ENCODE data around the gene LRRC72. TPM values are rescaled to one million over a fixed set of nuclear protein-coding genes. Genes with fewer than 3 reads are reported as not detected.

LRRC72 gene
- total RNA-seq, 1 experiment from 2014 or later = not detected

GRCh38 chr7:16616542-16616941, 89.9 kb downstream of the LRRC72 start:
- Histone ChIP-seq H3K4me3 (ENCODE audit: low read length) (no peak overlapping the region), H4K20me1 (ENCODE audit: insufficient read depth, low read depth, low read length) (no peaks in the 10 kb centered on the region), H3K4me2 (ENCODE audit: low read depth, low read length, poor library complexity, severe bottlenecking) (no peak overlapping the region), H3K9me2 (replicated peaks; ENCODE audit: insufficient read depth, low read length) (no peaks in the 10 kb centered on the region), H3K79me2 (ENCODE audit: low read length) (peaks cover 14% of the 10 kb centered on the region), H3K27me3 (ENCODE audit: low read length) (no peaks in the 10 kb centered on the region), H3K9me3 (ENCODE audit: low read length) (no peaks in the 10 kb centered on the region), H2AFZ (ENCODE audit: low read length) (no peak overlapping the region), H3K4me1 (ENCODE audit: low read length) (peaks cover 20% of the 10 kb centered on the region), H3K36me3 (ENCODE audit: insufficient read depth, low read length) (peaks cover 22% of the 10 kb centered on the region; the same call in 1 of the 2 replicates), H3K9ac (ENCODE audit: low read length) (no peak overlapping the region), H3K27ac (ENCODE audit: low read length) (no peak overlapping the region)
- DNase-seq = no peak

- Histone ChIP-seq H3K79me2 (ENCODE audit: low read length) (peaks cover 5% of the 10 kb centered on the region), H3K4me2 (ENCODE audit: low read depth, low read length, poor library complexity, severe bottlenecking) (peak overlapping the region; percentile 69), H3K4me3 (ENCODE audit: low read length) (peak overlapping the region; percentile 56; the same call in 1 of the 2 replicates), H3K27ac (ENCODE audit: low read length) (peak overlapping the region; percentile 87), H4K20me1 (ENCODE audit: insufficient read depth, low read depth, low read length) (no peaks in the 10 kb centered on the region), H3K4me1 (ENCODE audit: low read length) (peaks cover 16% of the 10 kb centered on the region), H3K9me2 (replicated peaks; ENCODE audit: insufficient read depth, low read length) (no peaks in the 10 kb centered on the region), H3K36me3 (ENCODE audit: insufficient read depth, low read length) (peaks cover 23% of the 10 kb centered on the region; the same call in 1 of the 2 replicates), H3K9me3 (ENCODE audit: low read length) (no peaks in the 10 kb centered on the region), H3K27me3 (ENCODE audit: low read length) (no peaks in the 10 kb centered on the region), H3K9ac (ENCODE audit: low read length) (no peak overlapping the region), H2AFZ (ENCODE audit: low read length) (peak overlapping the region; percentile 79)
- peak; percentile 81 for DNase-seq
Measured at GRCh38 chr7:16619979-16620408, 93.4 kb downstream of the LRRC72 start.

GRCh38 chr7:16626388-16626787, 99.8 kb downstream of the LRRC72 start:
- Histone ChIP-seq H3K9me2 (replicated peaks; ENCODE audit: insufficient read depth, low read length) (no peaks in the 10 kb centered on the region), H3K4me1 (ENCODE audit: low read length) (no peaks in the 10 kb centered on the region), H3K4me3 (ENCODE audit: low read length) (no peak overlapping the region), H4K20me1 (ENCODE audit: insufficient read depth, low read depth, low read length) (no peaks in the 10 kb centered on the region), H3K27me3 (ENCODE audit: low read length) (no peaks in the 10 kb centered on the region), H3K9ac (ENCODE audit: low read length) (no peak overlapping the region), H3K4me2 (ENCODE audit: low read depth, low read length, poor library complexity, severe bottlenecking) (no peak overlapping the region), H3K27ac (ENCODE audit: low read length) (no peak overlapping the region), H3K79me2 (ENCODE audit: low read length) (peaks cover 33% of the 10 kb centered on the region), H2AFZ (ENCODE audit: low read length) (no peak overlapping the region), H3K9me3 (ENCODE audit: low read length) (no peaks in the 10 kb centered on the region), H3K36me3 (ENCODE audit: insufficient read depth, low read length) (peaks cover 14% of the 10 kb centered on the region; the same call in 1 of the 2 replicates)
- DNase-seq = no peak

GRCh38 chr7:16627236-16627635, 100.6 kb downstream of the LRRC72 start:
- peaks cover 33% of the 10 kb centered on the region for H3K79me2 ChIP-seq (ENCODE audit: low read length)
- no peak overlapping the region for H3K4me3 ChIP-seq (ENCODE audit: low read length)
- no peaks in the 10 kb centered on the region for H4K20me1 ChIP-seq (ENCODE audit: insufficient read depth, low read depth, low read length)
- no peak for DNase-seq
- H3K9me3 ChIP-seq (ENCODE audit: low read length) = no peaks in the 10 kb centered on the region
- H3K4me2 ChIP-seq (ENCODE audit: low read depth, low read length, poor library complexity, severe bottlenecking) = no peak overlapping the region
- H3K27ac ChIP-seq (ENCODE audit: low read length) = no peak overlapping the region
- H3K9ac ChIP-seq (ENCODE audit: low read length) = no peak overlapping the region
- no peaks in the 10 kb centered on the region for H3K27me3 ChIP-seq (ENCODE audit: low read length)
- H3K9me2 ChIP-seq (replicated peaks; ENCODE audit: insufficient read depth, low read length) = no peaks in the 10 kb centered on the region
- H2AFZ ChIP-seq (ENCODE audit: low read length) = no peak overlapping the region
- H3K4me1 ChIP-seq (ENCODE audit: low read length) = no peaks in the 10 kb centered on the region
- H3K36me3 ChIP-seq (ENCODE audit: insufficient read depth, low read length) = peaks cover 14% of the 10 kb centered on the region; the same call in 1 of the 2 replicates

GRCh38 chr7:16630654-16631053, 104.0 kb downstream of the LRRC72 start:
- H3K79me2 ChIP-seq (ENCODE audit: low read length) = peaks cover 55% of the 10 kb centered on the region
- no peaks in the 10 kb centered on the region for H4K20me1 ChIP-seq (ENCODE audit: insufficient read depth, low read depth, low read length)
- H3K9me2 ChIP-seq (replicated peaks; ENCODE audit: insufficient read depth, low read length) = no peaks in the 10 kb centered on the region
- H3K4me2 ChIP-seq (ENCODE audit: low read depth, low read length, poor library complexity, severe bottlenecking) = no peak overlapping the region
- H3K27me3 ChIP-seq (ENCODE audit: low read length) = no peaks in the 10 kb centered on the region
- 0 out of 2 replicates have a peak, but pooled peaks cover 11% of the 10 kb centered on the region for H3K36me3 ChIP-seq (ENCODE audit: insufficient read depth, low read length)
- H3K9me3 ChIP-seq (ENCODE audit: low read length) = no peaks in the 10 kb centered on the region
- DNase-seq = no peak
- no peak overlapping the region for H2AFZ ChIP-seq (ENCODE audit: low read length)
- H3K4me3 ChIP-seq (ENCODE audit: low read length) = no peak overlapping the region
- no peak overlapping the region for H3K27ac ChIP-seq (ENCODE audit: low read length)
- peaks cover 3% of the 10 kb centered on the region for H3K4me1 ChIP-seq (ENCODE audit: low read length)
- H3K9ac ChIP-seq (ENCODE audit: low read length) = no peak overlapping the region

Other genes with a start within 250 kb of the LRRC72 start
- 0.07 TPM in 1 of 2 replicates, not detected in the other for gene CRPPA, start 105.3 kb upstream of the LRRC72 start, total RNA-seq (2014; rRNA removed; shearing (Covaris generic); ENCODE audit: low replicate concordance)
- not detected in 2 replicates for gene SOSTDC1, start 61.1 kb upstream of the LRRC72 start, total RNA-seq (2014; rRNA removed; shearing (Covaris generic); ENCODE audit: low replicate concordance)
- 25.1 and 34.5 TPM in 2 replicates for gene ANKMY2, start 118.9 kb downstream of the LRRC72 start, total RNA-seq (2014; rRNA removed; shearing (Covaris generic); ENCODE audit: low replicate concordance)
- gene BZW2, start 119.4 kb downstream of the LRRC72 start, total RNA-seq (2014; rRNA removed; shearing (Covaris generic); ENCODE audit: low replicate concordance) = 122 and 163 TPM in 2 replicates
- 2.0 and 4.2 TPM in 2 replicates for gene TSPAN13, start 226.9 kb downstream of the LRRC72 start, total RNA-seq (2014; rRNA removed; shearing (Covaris generic); ENCODE audit: low replicate concordance)

Measured in Karpas-422 (cell line).